ENCODE measurements around the gene APBA1.

APBA1 gene

GRCh38 chr9:69496846-69497450, 175.2 kb downstream of the APBA1 start:
- Histone ChIP-seq H3K4me3 (replicated peaks; ENCODE audit: insufficient read depth, low read length) (no peak overlapping the region), H3K27ac (replicated peaks) (no peak overlapping the region), H3K27me3 (ENCODE audit: insufficient read depth, poor library complexity, severe bottlenecking) (peaks cover 3% of the 10 kb centered on the region)
- TF ChIP-seq SPI1 (IDR thresholded peaks at IDR 0.05; ENCODE audit: borderline replicate concordance, low read depth), result no peak
- TF ChIP-seq REST (IDR thresholded peaks at IDR 0.05; ENCODE audit: insufficient replicate concordance, low read depth), result no peak
- no peak for TF ChIP-seq POLR2AphosphoS5 (IDR thresholded peaks at IDR 0.05; ENCODE audit: low read depth)
- TF ChIP-seq, protein P1, sequence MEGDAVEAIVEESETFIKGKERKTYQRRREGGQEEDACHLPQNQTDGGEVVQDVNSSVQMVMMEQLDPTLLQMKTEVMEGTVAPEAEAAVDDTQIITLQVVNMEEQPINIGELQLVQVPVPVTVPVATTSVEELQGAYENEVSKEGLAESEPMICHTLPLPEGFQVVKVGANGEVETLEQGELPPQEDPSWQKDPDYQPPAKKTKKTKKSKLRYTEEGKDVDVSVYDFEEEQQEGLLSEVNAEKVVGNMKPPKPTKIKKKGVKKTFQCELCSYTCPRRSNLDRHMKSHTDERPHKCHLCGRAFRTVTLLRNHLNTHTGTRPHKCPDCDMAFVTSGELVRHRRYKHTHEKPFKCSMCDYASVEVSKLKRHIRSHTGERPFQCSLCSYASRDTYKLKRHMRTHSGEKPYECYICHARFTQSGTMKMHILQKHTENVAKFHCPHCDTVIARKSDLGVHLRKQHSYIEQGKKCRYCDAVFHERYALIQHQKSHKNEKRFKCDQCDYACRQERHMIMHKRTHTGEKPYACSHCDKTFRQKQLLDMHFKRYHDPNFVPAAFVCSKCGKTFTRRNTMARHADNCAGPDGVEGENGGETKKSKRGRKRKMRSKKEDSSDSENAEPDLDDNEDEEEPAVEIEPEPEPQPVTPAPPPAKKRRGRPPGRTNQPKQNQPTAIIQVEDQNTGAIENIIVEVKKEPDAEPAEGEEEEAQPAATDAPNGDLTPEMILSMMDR (IDR thresholded peaks at IDR 0.05; ENCODE audit: insufficient read depth, low read length), result no peak
- TF ChIP-seq GABPA (IDR thresholded peaks at IDR 0.05; ENCODE audit: low read depth), result no peak
- DNase-seq (ENCODE audit: low read depth in 1 of 2, low spot score in 1 of 2), result no peak

GRCh38 chr9:69495296-69495695, 176.9 kb downstream of the APBA1 start:
- no peak for DNase-seq (ENCODE audit: low read depth in 1 of 2, low spot score in 1 of 2)
- peaks cover 3% of the 10 kb centered on the region for H3K27me3 ChIP-seq (ENCODE audit: insufficient read depth, poor library complexity, severe bottlenecking)
- H3K4me3 ChIP-seq (replicated peaks; ENCODE audit: insufficient read depth, low read length), result no peak overlapping the region
- H3K27ac ChIP-seq (replicated peaks), result no peak overlapping the region
- TF ChIP-seq GABPA (IDR thresholded peaks at IDR 0.05; ENCODE audit: low read depth) (no peak), POLR2AphosphoS5 (IDR thresholded peaks at IDR 0.05; ENCODE audit: low read depth) (no peak), SPI1 (IDR thresholded peaks at IDR 0.05; ENCODE audit: borderline replicate concordance, low read depth) (no peak), REST (IDR thresholded peaks at IDR 0.05; ENCODE audit: insufficient replicate concordance, low read depth) (no peak)
- TF ChIP-seq, protein P1 (IDR thresholded peaks at IDR 0.05; ENCODE audit: insufficient read depth, low read length), result no peak

DNA sequence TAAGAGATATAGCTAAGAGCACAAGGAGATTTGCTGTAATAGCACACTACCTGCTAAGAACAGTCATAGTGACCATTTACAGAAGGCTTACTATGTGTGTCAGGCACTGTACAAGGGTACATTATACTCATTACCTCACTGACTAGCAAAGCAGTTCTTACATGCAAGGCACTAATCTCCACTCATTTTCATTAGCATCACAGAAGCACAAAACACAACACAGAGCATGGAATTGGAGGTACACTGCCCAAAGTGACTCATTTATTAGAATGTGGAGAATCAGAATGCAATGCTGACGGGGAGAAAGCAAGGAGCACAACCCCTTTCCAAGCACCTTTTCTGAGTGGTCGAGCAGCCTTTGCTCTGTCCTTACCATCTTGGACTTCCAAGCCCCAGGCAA, 177.4 kb downstream of the APBA1 start:
- Histone ChIP-seq H3K4me3 (replicated peaks; ENCODE audit: insufficient read depth, low read length) (no peak overlapping the region), H3K27ac (replicated peaks) (no peak overlapping the region)
- no peak for TF ChIP-seq SPI1 (IDR thresholded peaks at IDR 0.05; ENCODE audit: borderline replicate concordance, low read depth)
- TF ChIP-seq GABPA (IDR thresholded peaks at IDR 0.05; ENCODE audit: low read depth), result no peak
- TF ChIP-seq POLR2AphosphoS5 (IDR thresholded peaks at IDR 0.05; ENCODE audit: low read depth), result no peak
- TF ChIP-seq REST (IDR thresholded peaks at IDR 0.05; ENCODE audit: insufficient replicate concordance, low read depth), result no peak
- TF ChIP-seq, protein P1 (IDR thresholded peaks at IDR 0.05; ENCODE audit: insufficient read depth, low read length), result no peak

More for the DNA sequence above, 177.4 kb downstream of the APBA1 start:
- peaks cover 3% of the 10 kb centered on the region for H3K27me3 ChIP-seq (ENCODE audit: insufficient read depth, poor library complexity, severe bottlenecking)
- no peak for DNase-seq (ENCODE audit: low read depth in 1 of 2, low spot score in 1 of 2)
